ENCODE data around the gene APLP1. TPM values are rescaled to one million over a fixed set of nuclear protein-coding genes. Genes with fewer than 3 reads are reported as not detected.

Gene APLP1
- total and polyA plus RNA-seq, 5 donors from 2014 or later: not detected

- peaks cover 42% of the 10 kb centered on the region for H3K27me3 Mint-ChIP-seq
- Histone ChIP-seq H3K4me1 (ENCODE audit: control insufficient read depth, insufficient read depth, low read length, poor library complexity, severe bottlenecking) (peaks cover 16% of the 10 kb centered on the region), H3K9me3 (ENCODE audit: control insufficient read depth in 2 of 2, low read length in 2 of 2) (peaks cover 2 to 7% of the 10 kb centered on the region in 2 experiments), H3K36me3 (ENCODE audit: control insufficient read depth, insufficient read depth, low read length) (no peaks in the 10 kb centered on the region), H3K27ac (ENCODE audit: insufficient read depth, low read length, poor library complexity, severe bottlenecking) (no peak overlapping the region), H3K4me3 (ENCODE audit: low read depth, low read length) (no peak overlapping the region), H3K27me3 (ENCODE audit: control insufficient read depth, insufficient read depth, low read length) (peaks cover 22% of the 10 kb centered on the region)
- no peak overlapping the region for H3K4me3 Mint-ChIP-seq
- DNase-seq: no peak
- no peaks in the 10 kb centered on the region for H3K36me3 Mint-ChIP-seq
- H3K27ac Mint-ChIP-seq: no peak overlapping the region
- no peak for ATAC-seq (ENCODE audit: low read depth in 2 of 2)
- H3K9me3 Mint-ChIP-seq: peaks cover 0 to 11% (median 1%) of the 10 kb centered on the region in 7 donors
- H3K4me1 Mint-ChIP-seq: peaks cover 5 to 25% (median 5%) of the 10 kb centered on the region in 4 donors
These were observed 26.3 kb upstream of the APLP1 start for GRCh38 chr19:35841961-35842595.

GRCh38 chr19:35842666-35843272 lies 25.6 kb upstream of the APLP1 start:
- H3K27me3 ChIP-seq (ENCODE audit: control insufficient read depth, insufficient read depth, low read length): peaks cover 21% of the 10 kb centered on the region
- Mint-ChIP-seq H3K27ac (no peak overlapping the region), H3K27me3 (peaks cover 42% of the 10 kb centered on the region)

GRCh38 chr19:35843676-35844481 lies 24.5 kb upstream of the APLP1 start:
- Mint-ChIP-seq H3K27ac (no peak overlapping the region), H3K27me3 (peaks cover 53% of the 10 kb centered on the region), H3K4me1 (peaks cover 5 to 25% (median 5%) of the 10 kb centered on the region in 4 donors), H3K9me3 (peaks cover 0 to 10% (median 1%) of the 10 kb centered on the region in 7 donors), H3K36me3 (no peaks in the 10 kb centered on the region), H3K4me3 (peak overlapping the region in 1 of 4 donors; percentile 89)
- Histone ChIP-seq H3K27ac (ENCODE audit: insufficient read depth, low read length, poor library complexity, severe bottlenecking) (no peak overlapping the region), H3K4me3 (ENCODE audit: low read depth, low read length) (no peak overlapping the region), H3K27me3 (ENCODE audit: control insufficient read depth, insufficient read depth, low read length) (peaks cover 21% of the 10 kb centered on the region), H3K9me3 (ENCODE audit: control insufficient read depth in 2 of 2, low read length in 2 of 2) (peaks cover under 1 to 7% of the 10 kb centered on the region in 2 experiments), H3K36me3 (ENCODE audit: control insufficient read depth, insufficient read depth, low read length) (no peaks in the 10 kb centered on the region), H3K4me1 (ENCODE audit: control insufficient read depth, insufficient read depth, low read length, poor library complexity, severe bottlenecking) (peaks cover 16% of the 10 kb centered on the region)
- ATAC-seq (ENCODE audit: low read depth in 2 of 2): no peak
- no peak for DNase-seq

More at GRCh38 chr19:35842666-35843272, 25.6 kb upstream of the APLP1 start:
- H3K4me3 Mint-ChIP-seq: no peak overlapping the region
- H3K4me1 Mint-ChIP-seq: peaks cover 5 to 25% (median 5%) of the 10 kb centered on the region in 4 donors
- ATAC-seq (ENCODE audit: low read depth in 2 of 2): no peak
- no peaks in the 10 kb centered on the region for H3K36me3 Mint-ChIP-seq
- DNase-seq: no peak
- H3K9me3 Mint-ChIP-seq: peaks cover 0 to 11% (median 1%) of the 10 kb centered on the region in 7 donors
- peaks cover 16% of the 10 kb centered on the region for H3K4me1 ChIP-seq (ENCODE audit: control insufficient read depth, insufficient read depth, low read length, poor library complexity, severe bottlenecking)
- no peak overlapping the region for H3K4me3 ChIP-seq (ENCODE audit: low read depth, low read length)
- H3K27ac ChIP-seq (ENCODE audit: insufficient read depth, low read length, poor library complexity, severe bottlenecking): no peak overlapping the region
- H3K9me3 ChIP-seq (ENCODE audit: control insufficient read depth in 2 of 2, low read length in 2 of 2): peaks cover 2 to 7% of the 10 kb centered on the region in 2 experiments
- no peaks in the 10 kb centered on the region for H3K36me3 ChIP-seq (ENCODE audit: control insufficient read depth, insufficient read depth, low read length)

GRCh38 chr19:35844482-35845214 lies 23.7 kb upstream of the APLP1 start:
- Histone ChIP-seq H3K9me3 (ENCODE audit: control insufficient read depth in 2 of 2, low read length in 2 of 2) (no peaks in the 10 kb centered on the region), H3K4me1 (ENCODE audit: control insufficient read depth, insufficient read depth, low read length, poor library complexity, severe bottlenecking) (peaks cover 16% of the 10 kb centered on the region), H3K36me3 (ENCODE audit: control insufficient read depth, insufficient read depth, low read length) (no peaks in the 10 kb centered on the region), H3K4me3 (ENCODE audit: low read depth, low read length) (no peak overlapping the region), H3K27ac (ENCODE audit: insufficient read depth, low read length, poor library complexity, severe bottlenecking) (no peak overlapping the region), H3K27me3 (ENCODE audit: control insufficient read depth, insufficient read depth, low read length) (peaks cover 21% of the 10 kb centered on the region)
- DNase-seq (no peak), ATAC-seq (ENCODE audit: low read depth in 2 of 2) (no peak)
- Mint-ChIP-seq H3K9me3 (peaks cover 0 to 10% (median 0%) of the 10 kb centered on the region in 7 donors), H3K27me3 (peaks cover 59% of the 10 kb centered on the region), H3K4me3 (peak overlapping the region in 3 of 4 donors; percentile 1 to 73 (median 39)), H3K36me3 (no peaks in the 10 kb centered on the region), H3K4me1 (peaks cover 5 to 25% (median 5%) of the 10 kb centered on the region in 4 donors), H3K27ac (peak overlapping the region in 1 of 3 donors; percentile 34)

- Histone ChIP-seq H3K9me3 (ENCODE audit: control insufficient read depth in 2 of 2, low read length in 2 of 2) (no peaks in the 10 kb centered on the region), H3K27ac (ENCODE audit: insufficient read depth, low read length, poor library complexity, severe bottlenecking) (no peak overlapping the region), H3K4me3 (ENCODE audit: low read depth, low read length) (no peak overlapping the region), H3K27me3 (ENCODE audit: control insufficient read depth, insufficient read depth, low read length) (peaks cover 21% of the 10 kb centered on the region), H3K36me3 (ENCODE audit: control insufficient read depth, insufficient read depth, low read length) (no peaks in the 10 kb centered on the region), H3K4me1 (ENCODE audit: control insufficient read depth, insufficient read depth, low read length, poor library complexity, severe bottlenecking) (peaks cover 16% of the 10 kb centered on the region)
- Mint-ChIP-seq H3K4me1 (peaks cover 5 to 25% (median 5%) of the 10 kb centered on the region in 4 donors), H3K4me3 (peak overlapping the region in 2 of 4 donors; percentile 73), H3K9me3 (peaks cover 0 to 10% (median 0%) of the 10 kb centered on the region in 7 donors), H3K27ac (peak overlapping the region in 1 of 3 donors; percentile 34), H3K27me3 (peaks cover 59% of the 10 kb centered on the region), H3K36me3 (no peaks in the 10 kb centered on the region)
- DNase-seq (peak in 1 of 3 donors; percentile 14), ATAC-seq (ENCODE audit: low read depth in 2 of 2) (no peak)
These were observed 22.9 kb upstream of the APLP1 start for GRCh38 chr19:35845215-35846037.

GRCh38 chr19:35846038-35846668 lies 22.2 kb upstream of the APLP1 start:
- peaks cover 64% of the 10 kb centered on the region for H3K27me3 Mint-ChIP-seq
- peaks cover 5 to 27% (median 5%) of the 10 kb centered on the region in 4 donors for H3K4me1 Mint-ChIP-seq
- no peaks in the 10 kb centered on the region for H3K36me3 Mint-ChIP-seq
- peak overlapping the region in 2 of 4 donors; percentile 33 to 73 for H3K4me3 Mint-ChIP-seq
- peaks cover 16% of the 10 kb centered on the region for H3K4me1 ChIP-seq (ENCODE audit: control insufficient read depth, insufficient read depth, low read length, poor library complexity, severe bottlenecking)
- ATAC-seq (ENCODE audit: low read depth in 2 of 2) (no peak), DNase-seq (peak in 1 of 3 donors; percentile 41)
- no peaks in the 10 kb centered on the region for H3K36me3 ChIP-seq (ENCODE audit: control insufficient read depth, insufficient read depth, low read length)
- peaks cover 0 to 10% (median 0%) of the 10 kb centered on the region in 7 donors for H3K9me3 Mint-ChIP-seq
- H3K27ac ChIP-seq (ENCODE audit: insufficient read depth, low read length, poor library complexity, severe bottlenecking): no peak overlapping the region
- H3K4me3 ChIP-seq (ENCODE audit: low read depth, low read length): no peak overlapping the region
- H3K9me3 ChIP-seq (ENCODE audit: control insufficient read depth in 2 of 2, low read length in 2 of 2): no peaks in the 10 kb centered on the region
- no peak overlapping the region for H3K27ac Mint-ChIP-seq
- H3K27me3 ChIP-seq (ENCODE audit: control insufficient read depth, insufficient read depth, low read length): peaks cover 21% of the 10 kb centered on the region

Measured in CD4-positive, CD25-positive, alpha-beta regulatory T cell (primary cell).